A673 (cell line): ENCODE results near the gene SMCO2.

Experiments used
- EZH2 ChIP-seq: fragments of 200-600 bp; sonication (generic); IDR thresholded peaks from 2 replicates; pipeline ENCODE4 v1.6.1; 2017; ENCODE audit warnings: borderline replicate concordance, low read depth, mild to moderate bottlenecking, mixed read lengths, antibody characterized with exemption, low read length; ENCODE audit not compliant: poor library complexity, severe bottlenecking
- TF ChIP-seq, protein P1 (sequence below): fragments of 300-800, 200-600 bp; sonication (generic); conservative IDR thresholded peaks from 2 replicates; pipeline ENCODE4 v1.5.1; 2017; ENCODE audit warnings: low read depth, mild to moderate bottlenecking, antibody characterized with exemption, low read length, moderate library complexity, mixed read lengths

DNA sequence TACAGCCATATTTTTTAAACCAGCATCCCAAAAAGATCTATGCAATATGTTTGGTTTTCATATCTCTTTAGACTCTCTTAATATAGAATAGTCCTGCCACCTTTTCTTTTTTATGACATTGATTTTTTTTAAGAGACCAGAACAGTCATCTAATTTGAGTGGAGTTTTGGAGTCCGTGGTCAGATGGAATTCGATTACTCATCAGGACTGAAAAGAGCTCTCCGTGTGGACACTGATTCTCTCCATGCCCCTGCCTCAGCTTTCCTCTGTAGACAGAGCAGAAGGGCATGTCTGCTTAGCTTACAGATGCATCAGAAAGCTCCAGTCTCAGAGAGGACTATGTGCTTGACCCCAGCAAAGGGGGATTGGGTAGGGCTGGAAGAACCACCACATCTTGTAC is 27.8 kb downstream of the SMCO2 start:
- TF ChIP-seq, protein P1, sequence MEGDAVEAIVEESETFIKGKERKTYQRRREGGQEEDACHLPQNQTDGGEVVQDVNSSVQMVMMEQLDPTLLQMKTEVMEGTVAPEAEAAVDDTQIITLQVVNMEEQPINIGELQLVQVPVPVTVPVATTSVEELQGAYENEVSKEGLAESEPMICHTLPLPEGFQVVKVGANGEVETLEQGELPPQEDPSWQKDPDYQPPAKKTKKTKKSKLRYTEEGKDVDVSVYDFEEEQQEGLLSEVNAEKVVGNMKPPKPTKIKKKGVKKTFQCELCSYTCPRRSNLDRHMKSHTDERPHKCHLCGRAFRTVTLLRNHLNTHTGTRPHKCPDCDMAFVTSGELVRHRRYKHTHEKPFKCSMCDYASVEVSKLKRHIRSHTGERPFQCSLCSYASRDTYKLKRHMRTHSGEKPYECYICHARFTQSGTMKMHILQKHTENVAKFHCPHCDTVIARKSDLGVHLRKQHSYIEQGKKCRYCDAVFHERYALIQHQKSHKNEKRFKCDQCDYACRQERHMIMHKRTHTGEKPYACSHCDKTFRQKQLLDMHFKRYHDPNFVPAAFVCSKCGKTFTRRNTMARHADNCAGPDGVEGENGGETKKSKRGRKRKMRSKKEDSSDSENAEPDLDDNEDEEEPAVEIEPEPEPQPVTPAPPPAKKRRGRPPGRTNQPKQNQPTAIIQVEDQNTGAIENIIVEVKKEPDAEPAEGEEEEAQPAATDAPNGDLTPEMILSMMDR = no peak
- no peak for TF ChIP-seq EZH2
